RWPE1 (cell line): ENCODE data around the gene SPATA33.

Source experiments
- CTCF ChIA-PET: fragments of 350-600 bp; sonication (Branson Sonifier 250); formaldehyde crosslinking; extraction: SDS; loops from one replicate; lab custom pipeline; 2021; lab: Yijun Ruan, JAX
- POLR2A ChIA-PET: fragments of 400-600 bp; formaldehyde crosslinking; extraction: SDS; loops from one replicate; lab custom pipeline; 2020; ENCODE audit warnings: antibody characterized with exemption; ENCODE audit not compliant: low non-redundant PET; lab: Yijun Ruan, JAX
- DNase-seq: peaks from one replicate; pipeline ENCODE4 v3.0.0; 2012; ENCODE audit warnings: low spot score
- H3K27ac ChIP-seq: fragments of 450-650 bp; 2 replicates; pipeline ENCODE4 v1.5.1; 2017
- CTCF ChIP-seq: fragments of 450-650 bp; conservative IDR thresholded peaks from 2 replicates; pipeline ENCODE4 v1.5.1; 2017; ENCODE audit warnings: low read depth, mild to moderate bottlenecking

Gene SPATA33

GRCh38 chr16:89638455-89638854 is 19.2 kb upstream of the SPATA33 start:
- TF ChIP-seq CTCF, result no peak
- ChIA-PET POLR2A (no interaction called here), CTCF (no interaction called here)
- no peak overlapping the region for H3K27ac ChIP-seq
- no peak for DNase-seq

- ChIA-PET CTCF (interaction anchor here (0.6 kb wide), 1 partner anchor 138 kb away, joined by 3 read pairs; no protein-coding TSS in a partner anchor), POLR2A (no interaction called here)
- 0 out of 2 replicates have a peak overlapping the region, but pooled peaks have one; percentile 6 for H3K27ac ChIP-seq
- DNase-seq, result no peak
- no peak for TF ChIP-seq CTCF
Measured at GRCh38 chr16:89639385-89639784, 18.3 kb upstream of the SPATA33 start.

GRCh38 chr16:89641458-89642119 is 16.0 kb upstream of the SPATA33 start:
- TF ChIP-seq CTCF, result peak; percentile 32; the same call in 1 of the 2 replicates
- DNase-seq, result no peak
- H3K27ac ChIP-seq, result no peak overlapping the region
- ChIA-PET POLR2A (no interaction called here), CTCF (interaction anchor here (0.6 to 1.1 kb wide), 10 partner anchors 8 to 587 kb away, joined by 3 to 7 read pairs (median 3); partner anchors contain the start of gene CPNE7)

- no peak overlapping the region for H3K27ac ChIP-seq
- DNase-seq, result no peak
- ChIA-PET POLR2A (no interaction called here), CTCF (interaction anchor here (0.6 kb wide), 1 partner anchor 32 kb away, joined by 4 read pairs; no protein-coding TSS in a partner anchor)
- no peak for TF ChIP-seq CTCF
Measured at GRCh38 chr16:89642574-89642973, 15.1 kb upstream of the SPATA33 start.

- CTCF ChIA-PET, result no interaction called here
- no peak for DNase-seq
- no peak for TF ChIP-seq CTCF
- H3K27ac ChIP-seq, result peak overlapping the region; percentile 46
- POLR2A ChIA-PET, result no interaction called here
Measured at GRCh38 chr16:89643769-89644300, 13.8 kb upstream of the SPATA33 start.

- TF ChIP-seq CTCF, result no peak
- ChIA-PET POLR2A (no interaction called here), CTCF (interaction anchor here (0.7 kb wide), 1 partner anchor 55 kb away, joined by 3 read pairs; no protein-coding TSS in a partner anchor)
- DNase-seq, result no peak
- peak overlapping the region; percentile 46 for H3K27ac ChIP-seq
Measured at GRCh38 chr16:89645122-89645521, 12.5 kb upstream of the SPATA33 start.
